ENCODE measurements around the gene CPTP.

DNA sequence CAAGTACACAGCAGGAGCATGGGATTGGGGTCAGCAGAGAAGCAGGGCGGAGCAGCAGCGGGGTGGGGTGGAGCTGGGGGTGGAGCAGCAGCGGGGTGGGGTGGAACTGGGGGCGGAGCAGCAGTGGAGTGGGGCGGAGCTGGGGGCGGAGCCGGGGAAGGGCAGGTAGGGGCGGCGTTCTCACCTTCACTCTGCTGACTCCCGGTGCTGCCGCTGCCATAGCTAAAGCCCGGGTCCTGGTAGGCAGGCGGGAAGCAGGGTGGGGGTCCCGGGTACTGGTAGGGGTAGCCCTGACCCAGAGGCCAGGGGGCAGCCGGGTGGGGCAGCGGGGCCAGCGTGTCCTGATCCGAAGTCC lies 13.2 kb downstream of the CPTP start:
- TF ChIP-seq, protein P1, sequence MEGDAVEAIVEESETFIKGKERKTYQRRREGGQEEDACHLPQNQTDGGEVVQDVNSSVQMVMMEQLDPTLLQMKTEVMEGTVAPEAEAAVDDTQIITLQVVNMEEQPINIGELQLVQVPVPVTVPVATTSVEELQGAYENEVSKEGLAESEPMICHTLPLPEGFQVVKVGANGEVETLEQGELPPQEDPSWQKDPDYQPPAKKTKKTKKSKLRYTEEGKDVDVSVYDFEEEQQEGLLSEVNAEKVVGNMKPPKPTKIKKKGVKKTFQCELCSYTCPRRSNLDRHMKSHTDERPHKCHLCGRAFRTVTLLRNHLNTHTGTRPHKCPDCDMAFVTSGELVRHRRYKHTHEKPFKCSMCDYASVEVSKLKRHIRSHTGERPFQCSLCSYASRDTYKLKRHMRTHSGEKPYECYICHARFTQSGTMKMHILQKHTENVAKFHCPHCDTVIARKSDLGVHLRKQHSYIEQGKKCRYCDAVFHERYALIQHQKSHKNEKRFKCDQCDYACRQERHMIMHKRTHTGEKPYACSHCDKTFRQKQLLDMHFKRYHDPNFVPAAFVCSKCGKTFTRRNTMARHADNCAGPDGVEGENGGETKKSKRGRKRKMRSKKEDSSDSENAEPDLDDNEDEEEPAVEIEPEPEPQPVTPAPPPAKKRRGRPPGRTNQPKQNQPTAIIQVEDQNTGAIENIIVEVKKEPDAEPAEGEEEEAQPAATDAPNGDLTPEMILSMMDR (IDR thresholded peaks at IDR 0.05) = no peak
- no peak for TF ChIP-seq POLR2AphosphoS5 (IDR thresholded peaks at IDR 0.05)
- no peak for TF ChIP-seq EP300 (IDR thresholded peaks at IDR 0.05)
- no peak for TF ChIP-seq POLR2A (IDR thresholded peaks at IDR 0.05)
